GM21360 (cell line): ENCODE measurements around the gene MCM8.

Experiments
- ATAC-seq: cut with Tn5 transposase; IDR thresholded peaks from one replicate; pipeline ENCODE4 v1.9.1; 2021; ENCODE audit warnings: mild to moderate bottlenecking, moderate library complexity; ENCODE audit not compliant: unreplicated experiment

Gene MCM8

GRCh38 chr20:6040540-6040939 is 90.1 kb downstream of the MCM8 start:
- no peak for ATAC-seq

GRCh38 chr20:6040958-6041807 is 90.7 kb downstream of the MCM8 start:
- ATAC-seq: no peak

GRCh38 chr20:6041808-6042265 is 91.4 kb downstream of the MCM8 start:
- ATAC-seq: no peak

- no peak for ATAC-seq
Measured at GRCh38 chr20:6044115-6044514, 93.7 kb downstream of the MCM8 start.

- no peak for ATAC-seq
Measured at GRCh38 chr20:6045566-6045965, 95.1 kb downstream of the MCM8 start.

- ATAC-seq: no peak
Measured at GRCh38 chr20:6046432-6046831, 96.0 kb downstream of the MCM8 start.

GRCh38 chr20:6048391-6048790 is 97.9 kb downstream of the MCM8 start:
- ATAC-seq: no peak
